HG02588 (cell line): ENCODE measurements around the gene STK24.

Experiments used
- ATAC-seq: cut with Tn5 transposase; IDR thresholded peaks from one replicate; pipeline ENCODE4 v1.9.1; 2021; ENCODE audit warnings: mild to moderate bottlenecking, moderate library complexity; ENCODE audit not compliant: unreplicated experiment

Gene STK24

GRCh38 chr13:98459171-98459681, 117.7 kb downstream of the STK24 start:
- ATAC-seq = no peak

GRCh38 chr13:98458431-98458830, 118.5 kb downstream of the STK24 start:
- ATAC-seq = no peak

- ATAC-seq = no peak
These were observed 119.9 kb downstream of the STK24 start for GRCh38 chr13:98457053-98457452.

- ATAC-seq = no peak
These were observed 120.5 kb downstream of the STK24 start for GRCh38 chr13:98456413-98456845.

GRCh38 chr13:98454389-98454881, 122.5 kb downstream of the STK24 start:
- no peak for ATAC-seq

- no peak for ATAC-seq
These were observed 123.8 kb downstream of the STK24 start for GRCh38 chr13:98452851-98453843.

- no peak for ATAC-seq
These were observed 125.0 kb downstream of the STK24 start for GRCh38 chr13:98451676-98452470.

- ATAC-seq = no peak
These were observed 126.3 kb downstream of the STK24 start for GRCh38 chr13:98450539-98451111.

- ATAC-seq = no peak
These were observed 126.9 kb downstream of the STK24 start for GRCh38 chr13:98450026-98450425.

- no peak for ATAC-seq
These were observed 127.6 kb downstream of the STK24 start for GRCh38 chr13:98449273-98449672.

GRCh38 chr13:98448642-98448928, 128.3 kb downstream of the STK24 start:
- no peak for ATAC-seq

GRCh38 chr13:98447881-98448641, 128.8 kb downstream of the STK24 start:
- no peak for ATAC-seq

- ATAC-seq = no peak
These were observed 129.8 kb downstream of the STK24 start for GRCh38 chr13:98447130-98447529.

GRCh38 chr13:98446234-98446621, 130.7 kb downstream of the STK24 start:
- ATAC-seq = no peak

GRCh38 chr13:98445340-98446233, 131.3 kb downstream of the STK24 start:
- ATAC-seq = peak; percentile 94

- no peak for ATAC-seq
These were observed 132.5 kb downstream of the STK24 start for GRCh38 chr13:98444381-98444780.

- ATAC-seq = no peak
These were observed 133.0 kb downstream of the STK24 start for GRCh38 chr13:98443800-98444325.

GRCh38 chr13:98443329-98443728, 133.6 kb downstream of the STK24 start:
- no peak for ATAC-seq
